Vagina (tissue), 2 donors: Measurements from ENCODE around the gene KCNIP4.

Experiments
- CTCF ChIP-seq, 3 experiments: fragments of 450-650 bp in 2 of 3; fragments of 200-600 bp in 1 of 3; sonication (generic) in 1 of 3; IDR thresholded peaks; one replicate each; pipeline ENCODE4 v1.5.1; 2017 to 2019; ENCODE audit warnings: antibody characterized with exemption in 3 of 3, mild to moderate bottlenecking in 2 of 3, moderate library complexity in 2 of 3
- POLR2AphosphoS5 ChIP-seq, 2 donors: sonication (generic); formaldehyde crosslinking; IDR thresholded peaks; one replicate each; pipeline ENCODE4 v1.9.0; 2017; ENCODE audit warnings: antibody characterized with exemption in 2 of 2, mild to moderate bottlenecking in 2 of 2, low read depth in 1 of 2; ENCODE audit not compliant: insufficient read depth in 1 of 2

GRCh38 chr4:21415728-21416127 lies 532.8 kb downstream of the KCNIP4 start:
- TF ChIP-seq CTCF (IDR thresholded peaks at IDR 0.05) (no peak), POLR2AphosphoS5 (IDR thresholded peaks at IDR 0.05; ENCODE audit: insufficient read depth in 1 of 2, low read depth in 1 of 2) (no peak)
